Endothelial cell of umbilical vein (primary cell): ENCODE results near the gene B3GALT6. TPM values are rescaled to one million over a fixed set of nuclear protein-coding genes. Genes with fewer than 3 reads are reported as not detected.

Experiments used
- BruUV-seq: library from RNA; stranded (reverse); fragments of 400-500 nt; replicated peaks from 2 replicates; lab custom pipeline; 2021; lab: Mats Ljungman, UMichigan
- CTCF ChIA-PET: fragments of 300-600, 350-600 bp; sonication (Branson Sonifier 250); formaldehyde crosslinking; loops from one replicate; lab custom pipeline; 2021; ENCODE audit warnings: antibody characterized with exemption, inconsistent platforms; lab: Charles Lee
- POLR2A ChIA-PET: fragments of 300-600, 350-600 bp; sonication (Branson Sonifier 250); formaldehyde crosslinking; loops from one replicate; lab custom pipeline; 2021; ENCODE audit warnings: antibody characterized with exemption, inconsistent platforms; lab: Charles Lee
- DNase-seq: peaks from one replicate; pipeline ENCODE4 v3.0.0-alpha.2; 2011; ENCODE audit warnings: low read depth, low spot score
- FAIRE-seq: peaks from 2 replicates; lab custom pipeline; 2011; peaks lifted over from hg19 to GRCh38; lab: Jason Lieb, UNC
- H2AFZ ChIP-seq: 2 replicates; pipeline ENCODE4 v1.6.0; 2012; ENCODE audit warnings: low read depth, low read length, control low read depth, inconsistent platforms
- H3K27ac ChIP-seq: 2 replicates; pipeline ENCODE4 v1.5.1; 2011; ENCODE audit warnings: low read depth, mild to moderate bottlenecking, control low read depth, low read length, moderate library complexity; ENCODE audit not compliant: insufficient read depth
- H3K27me3 ChIP-seq, 2 experiments: 2 replicates each; pipeline versions ENCODE4 v1.6.0 to v1.6.1; 2011; ENCODE audit warnings: low read length in 2 of 2, mixed read lengths in 1 of 2; ENCODE audit not compliant: control insufficient read depth in 2 of 2, insufficient read depth in 2 of 2
- H3K36me3 ChIP-seq, 2 experiments: 2 replicates in 1 of 2; 3 replicates in 1 of 2; pipeline ENCODE4 v1.5.1; 2011; ENCODE audit warnings: low read length in 2 of 2, mild to moderate bottlenecking in 1 of 2, moderate library complexity in 1 of 2; ENCODE audit not compliant: control insufficient read depth in 2 of 2, insufficient read depth in 2 of 2; ENCODE audit errors: extremely low read depth in 1 of 2
- H3K4me1 ChIP-seq: 3 replicates; pipeline ENCODE4 v1.5.1; 2011; ENCODE audit warnings: mild to moderate bottlenecking, low read length; ENCODE audit not compliant: control insufficient read depth, insufficient read depth; ENCODE audit errors: extremely low read depth
- H3K4me2 ChIP-seq: 2 replicates; pipeline ENCODE4 v1.6.1; 2011; ENCODE audit warnings: low read length, control low read depth, mixed read lengths; ENCODE audit not compliant: insufficient read depth
- H3K4me3 ChIP-seq, 3 experiments: fragments of 200-600 bp in 1 of 3; sonication (generic), shearing (Covaris generic) in 1 of 3; replicated peaks in 1 of 3; 2 replicates each; pipeline ENCODE4 v1.5.1; 2011 to 2016; ENCODE audit warnings: control low read depth in 3 of 3, low read length in 3 of 3, mild to moderate bottlenecking in 2 of 3, inconsistent platforms in 1 of 3, low read depth in 1 of 3, moderate library complexity in 1 of 3; ENCODE audit not compliant: insufficient read depth in 1 of 3
- H3K79me2 ChIP-seq: 2 replicates; pipeline ENCODE4 v1.6.0; 2012; ENCODE audit warnings: low read length, inconsistent platforms; ENCODE audit not compliant: control insufficient read depth, insufficient read depth
- H3K9ac ChIP-seq: replicated peaks from 2 replicates; pipeline ENCODE3; 2011; ENCODE audit warnings: low read length, control low read depth; ENCODE audit not compliant: insufficient read depth; ENCODE audit errors: extremely low read depth
- H3K9me1 ChIP-seq: replicated peaks from 3 replicates; pipeline ENCODE4 v1.6.0; 2011; ENCODE audit warnings: mild to moderate bottlenecking, low read length; ENCODE audit not compliant: control insufficient read depth, insufficient read depth; ENCODE audit errors: extremely low read depth
- H3K9me3 ChIP-seq: replicated peaks from 2 replicates; pipeline ENCODE4 v1.5.1; 2012; ENCODE audit warnings: low read length, inconsistent platforms; ENCODE audit not compliant: control insufficient read depth, insufficient read depth
- H4K20me1 ChIP-seq: replicated peaks from 2 replicates; pipeline ENCODE3; 2011; ENCODE audit warnings: mild to moderate bottlenecking, low read length; ENCODE audit not compliant: control insufficient read depth, insufficient read depth; ENCODE audit errors: extremely low read depth
- EZH2 ChIP-seq: IDR thresholded peaks from 2 replicates; pipeline ENCODE4 v1.6.1; 2012; ENCODE audit warnings: borderline replicate concordance, low read depth, mild to moderate bottlenecking, moderate library complexity, low read length, inconsistent platforms; ENCODE audit not compliant: severe bottlenecking
- GATA2 ChIP-seq: IDR thresholded peaks from 2 replicates; pipeline ENCODE4 v1.7.0; 2011; ENCODE audit warnings: low read depth, mild to moderate bottlenecking, moderate library complexity, mixed read lengths, low read length; ENCODE audit not compliant: insufficient read length, insufficient read depth
- MAX ChIP-seq: IDR thresholded peaks from 2 replicates; pipeline ENCODE4 v1.6.1; 2011; ENCODE audit not compliant: insufficient read depth, insufficient read length
- MYC ChIP-seq: IDR thresholded peaks from one replicate; pipeline ENCODE4 v1.6.1; 2011; ENCODE audit warnings: mild to moderate bottlenecking, low read depth, low read length
- POLR2AphosphoS5 ChIP-seq: IDR thresholded peaks from 2 replicates; pipeline ENCODE4 v1.6.1; 2012; ENCODE audit warnings: low read depth, mild to moderate bottlenecking, control low read depth, low read length, moderate library complexity; ENCODE audit not compliant: insufficient read depth
- dilution Hi-C: fragments of 300-500 bp; cut with MboI; formaldehyde crosslinking; loops from one replicate; pipeline ENCODE4 v1.15.0; 2019; ENCODE audit warnings: low sequenced_read_pairs; ENCODE audit not compliant: extremely low pct_ligation_motif_present
- intact Hi-C: fragments of 100-400 bp; cut with micrococcal nuclease; formaldehyde crosslinking; loops from one replicate; pipeline ENCODE4 v1.10.0; 2022
- polyA plus RNA-seq, 4 experiments: library from polyadenylated mRNA; depleted of rRNA in 3 of 4; stranded (reverse) in 3 of 4; unstranded in 1 of 4; fragments of >200 nt; gene quantifications; 2 replicates each; pipeline versions ENCODE4 v1.2.1 to v1.2.3, GENCODE V29; 2011 to 2012; ENCODE audit warnings: missing spikeins in 1 of 4
- total RNA-seq: library from RNA; stranded (reverse); gene quantifications from 2 replicates; pipeline ENCODE4 v1.2.3, GENCODE V29; 2021

Gene B3GALT6
- total and polyA plus RNA-seq, 2 donors (not counting 3 experiments of a cell fraction or from before 2014, with no cell fraction given), result 24.6 to 34.1 TPM

GRCh38 chr1:1270813-1271212 lies 38.8 kb downstream of the B3GALT6 start:
- dilution Hi-C loops, result no loop called here
- ChIA-PET POLR2A (no interaction called here), CTCF (interaction anchor here (1.4 to 1.9 kb wide), 3 partner anchors 20 to 286 kb away, joined by 3 to 9 read pairs (median 4); no protein-coding TSS in a partner anchor)
- Histone ChIP-seq H3K4me2 (no peak overlapping the region), H3K36me3 (peaks cover 0 to 11% of the 10 kb centered on the region in 2 experiments), H3K9ac (no peak overlapping the region), H3K9me3 (no peaks in the 10 kb centered on the region), H3K4me1 (peaks cover 24% of the 10 kb centered on the region), H3K27ac (peak overlapping the region; percentile 69), H2AFZ (no peak overlapping the region), H3K79me2 (peaks cover 58% of the 10 kb centered on the region), H3K9me1 (no peaks in the 10 kb centered on the region), H4K20me1 (no peaks in the 10 kb centered on the region), H3K27me3 (no peaks in the 10 kb centered on the region), H3K4me3 (no peak overlapping the region)
- FAIRE-seq, result no peak
- no peak for DNase-seq
- TF ChIP-seq EZH2, result no peak
- no peak for TF ChIP-seq POLR2AphosphoS5
- no TSS peak for BruUV-seq
- intact Hi-C loops, result loop anchor here (5.0 kb wide), 1 partner anchor 259 kb away; the partner anchor contains the start of gene ISG15

DNA sequence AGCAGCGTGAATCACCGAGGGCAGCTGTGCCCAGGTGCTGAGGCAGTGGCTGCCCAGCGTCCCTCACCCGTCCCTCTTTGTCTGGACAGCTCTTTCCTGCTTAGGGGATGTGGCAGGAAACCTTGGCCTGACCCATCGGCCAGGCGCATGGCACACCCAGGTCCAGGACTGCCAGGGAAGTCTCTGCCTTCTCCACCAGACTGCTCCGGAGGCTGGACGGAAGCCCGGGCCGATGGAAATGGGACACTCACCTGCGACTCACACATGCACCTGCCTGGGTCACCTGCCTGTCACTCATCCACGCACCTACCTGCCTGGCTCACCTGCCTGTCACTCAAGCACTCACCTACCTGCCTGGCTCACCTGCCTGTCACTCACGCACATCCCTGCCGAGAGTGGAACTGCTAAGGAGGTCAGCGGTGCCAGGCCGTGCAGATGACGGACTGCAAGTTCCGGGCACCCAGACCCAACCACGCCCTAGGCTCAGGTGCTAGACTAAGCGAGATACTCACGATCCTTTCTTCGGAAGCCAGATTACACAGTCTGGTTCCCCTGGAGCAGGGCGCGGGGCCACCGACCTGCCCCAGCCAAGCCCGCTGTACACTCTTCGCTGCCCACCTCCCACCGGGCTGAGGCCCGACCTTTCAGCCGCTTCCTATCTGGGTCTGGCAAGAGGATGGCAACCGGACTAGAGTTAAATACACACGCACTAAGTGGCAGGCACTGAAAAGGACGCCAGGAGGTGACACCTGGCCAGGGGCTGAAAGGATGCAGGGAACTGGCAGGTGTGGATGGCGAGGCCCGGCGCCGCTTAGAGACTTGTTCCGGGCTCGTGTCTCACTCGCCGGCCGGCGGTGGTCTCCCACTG lies 40.5 kb downstream of the B3GALT6 start:
- peak; percentile 69 for FAIRE-seq
- TSS peak; percentile 77 for BruUV-seq

More for the DNA sequence above, 40.5 kb downstream of the B3GALT6 start:
- no peaks in the 10 kb centered on the region for H3K9me1 ChIP-seq
- DNase-seq, result peak; percentile 51
- dilution Hi-C loops (no loop called here), intact Hi-C loops (loop anchor here (2.0 to 5.0 kb wide), 3 partner anchors 26 to 260 kb away; partner anchors contain the start of genes C1QTNF12, ISG15 and PUSL1)
- ChIA-PET CTCF (interaction anchor here (1.0 to 2.1 kb wide), 6 partner anchors 18 to 288 kb away, joined by 3 to 11 read pairs (median 7); no protein-coding TSS in a partner anchor), POLR2A (interaction anchor here (0.7 kb wide), 1 partner anchor 41 kb away, joined by 3 read pairs; no protein-coding TSS in a partner anchor)
- H4K20me1 ChIP-seq, result no peaks in the 10 kb centered on the region
- H3K9me3 ChIP-seq, result no peaks in the 10 kb centered on the region
- H2AFZ ChIP-seq, result no peak overlapping the region
- TF ChIP-seq MAX (no peak), POLR2AphosphoS5 (peak; percentile 24), EZH2 (no peak), MYC (no peak), GATA2 (no peak)
- H3K4me1 ChIP-seq, result peaks cover 24% of the 10 kb centered on the region
- H3K9ac ChIP-seq, result peak overlapping the region; percentile 90
- peak overlapping the region; percentile 32 for H3K4me2 ChIP-seq
- peaks cover 0 to 6% of the 10 kb centered on the region in 2 experiments for H3K36me3 ChIP-seq
- no peaks in the 10 kb centered on the region for H3K27me3 ChIP-seq
- peak overlapping the region; percentile 43 to 72 (median 64) for H3K4me3 ChIP-seq
- peak overlapping the region; percentile 69 for H3K27ac ChIP-seq
- peaks cover 50% of the 10 kb centered on the region for H3K79me2 ChIP-seq
